ENCODE results near the gene ADRB2. TPM values are rescaled to one million over a fixed set of nuclear protein-coding genes. Genes with fewer than 3 reads are reported as not detected.
"Not testable (repeated sequence)": the region's sequence is repeated elsewhere in the genome, so short reads cannot be mapped to it uniquely, and the experiment has no call there.

The ADRB2 gene
- polyA plus RNA-seq, 6 donors from 2014 or later, result 1.9 to 5.1 (median 4.0) TPM

DNA sequence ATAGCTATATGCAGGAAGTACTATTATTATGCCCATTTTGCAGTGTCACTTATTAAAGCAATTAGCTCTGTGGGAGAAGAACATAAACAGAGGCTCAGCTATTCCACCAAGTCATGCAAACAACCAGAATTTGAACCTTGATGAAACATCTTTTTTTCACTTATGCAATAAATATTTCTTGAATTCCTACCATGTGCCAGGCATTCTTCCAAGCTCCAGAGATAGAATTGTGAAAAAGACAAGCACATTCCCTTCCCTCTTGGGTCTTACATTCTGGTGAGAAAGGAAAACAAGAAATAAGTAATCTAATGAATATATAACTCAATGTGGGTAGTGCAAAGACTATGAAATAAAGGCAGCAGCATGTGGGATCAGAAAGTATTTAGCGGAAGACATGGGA lies 32.1 kb upstream of the ADRB2 start:
- Mint-ChIP-seq H3K27me3 (no peaks in the 10 kb centered on the region), H3K27ac (peak overlapping the region in 1 of 6 donors; percentile 68), H3K9me3 (no peaks in the 10 kb centered on the region), H3K4me3 (peak overlapping the region in 4 of 8 donors; percentile 47 to 67 (median 56)), H3K36me3 (no peaks in the 10 kb centered on the region), H3K4me1 (peaks cover 19 to 37% (median 36%) of the 10 kb centered on the region in 3 donors)
- DNase-seq (no peak), ATAC-seq (ENCODE audit: low read depth in 2 of 2) (no peak)

DNA sequence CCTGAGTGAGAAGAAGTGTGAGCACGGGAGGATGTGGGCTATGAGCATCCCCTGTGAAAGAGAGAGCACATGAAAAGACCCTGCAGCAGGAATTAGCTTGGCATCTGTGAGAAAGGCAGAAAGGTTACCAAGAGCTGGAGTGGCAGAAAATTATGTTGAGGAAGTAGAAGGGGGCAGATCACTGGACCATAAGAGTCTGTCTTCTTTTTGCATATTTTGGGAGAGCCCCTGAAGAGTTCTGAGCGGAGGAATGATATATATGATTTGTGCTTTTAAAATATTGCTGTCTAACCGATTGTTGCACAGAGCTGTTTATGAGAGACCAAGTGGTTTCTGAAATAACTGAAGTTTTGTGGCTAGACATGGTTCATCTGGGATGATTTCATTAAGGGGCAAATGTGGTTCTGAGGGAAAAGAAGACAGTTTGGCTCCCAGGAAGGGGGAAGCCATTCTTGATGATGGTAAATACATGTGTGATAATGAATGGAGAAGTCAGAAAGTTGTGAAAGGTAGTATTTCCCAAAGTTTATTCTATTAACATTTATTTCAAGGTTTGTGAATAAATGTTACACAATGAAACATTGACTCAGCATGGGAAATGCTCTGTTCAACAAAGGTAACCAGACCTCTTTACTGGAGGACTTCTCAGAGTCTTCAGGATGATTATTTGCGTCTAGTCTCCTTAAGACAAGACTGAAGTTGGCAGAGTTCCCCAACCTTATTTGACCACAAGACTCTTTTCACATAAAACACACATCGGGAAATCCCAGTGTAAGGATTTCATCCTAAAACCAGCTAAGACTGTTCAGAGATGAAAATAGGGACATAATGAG lies 31.5 kb upstream of the ADRB2 start:
- peaks cover 19 to 43% (median 41%) of the 10 kb centered on the region in 3 donors for H3K4me1 Mint-ChIP-seq
- DNase-seq (peak; percentile 33), ATAC-seq (ENCODE audit: low read depth in 2 of 2) (peak; percentile 99)
- no peaks in the 10 kb centered on the region for H3K36me3 Mint-ChIP-seq
- H3K27ac Mint-ChIP-seq, result peak overlapping the region in 4 of 6 donors; percentile 39 to 68 (median 56)
- peak overlapping the region in 7 of 8 donors; percentile 22 to 67 (median 48) for H3K4me3 Mint-ChIP-seq
- no peaks in the 10 kb centered on the region for H3K27me3 Mint-ChIP-seq
- no peaks in the 10 kb centered on the region for H3K9me3 Mint-ChIP-seq

DNA sequence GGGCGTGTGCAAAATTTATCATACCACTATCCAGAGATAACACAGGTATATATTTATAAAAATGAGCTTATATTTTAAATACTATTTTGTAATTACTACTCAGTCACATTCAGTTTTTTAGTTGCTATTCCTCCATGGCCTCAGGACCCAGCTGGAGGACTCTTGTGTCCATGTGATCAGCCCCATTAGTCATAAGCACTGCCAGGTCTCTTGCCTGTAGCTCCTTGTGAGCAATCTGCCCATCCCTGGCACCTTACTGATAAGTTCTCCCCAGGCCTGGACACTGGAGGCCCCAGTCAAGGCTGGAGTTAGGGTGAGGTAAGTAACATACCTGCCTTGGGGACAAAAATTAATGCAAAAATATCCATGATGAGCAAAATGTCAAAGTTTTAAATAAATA lies 29.5 kb upstream of the ADRB2 start:
- ATAC-seq (ENCODE audit: low read depth in 2 of 2) (no peak), DNase-seq (no peak)
- no peaks in the 10 kb centered on the region for H3K27me3 Mint-ChIP-seq
- no peaks in the 10 kb centered on the region for H3K9me3 Mint-ChIP-seq
- H3K4me1 Mint-ChIP-seq, result peaks cover 19 to 51% (median 48%) of the 10 kb centered on the region in 3 donors
- no peaks in the 10 kb centered on the region for H3K36me3 Mint-ChIP-seq
- no peak overlapping the region for H3K4me3 Mint-ChIP-seq
- no peak overlapping the region for H3K27ac Mint-ChIP-seq

DNA sequence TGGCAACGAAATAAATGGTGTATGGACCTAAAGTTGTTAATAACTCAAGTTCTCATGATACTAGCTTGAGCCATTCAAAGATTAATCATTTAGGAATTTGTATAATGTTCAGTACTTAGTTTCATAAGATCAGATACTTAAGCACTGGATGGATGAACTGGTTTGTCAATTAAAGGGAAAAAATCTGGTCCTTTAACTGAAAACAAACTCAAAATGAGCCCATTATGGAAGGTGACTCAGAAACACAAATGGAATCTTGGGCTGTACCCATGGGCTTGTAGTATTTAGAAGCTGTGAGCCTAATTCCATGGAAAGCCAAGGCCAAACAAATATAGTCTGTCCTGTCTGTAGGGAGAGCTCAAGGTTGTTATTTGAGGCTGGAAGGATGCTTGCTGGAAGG lies 27.6 kb upstream of the ADRB2 start:
- DNase-seq (no peak), ATAC-seq (ENCODE audit: low read depth in 2 of 2) (no peak)
- no peak overlapping the region for H3K4me3 Mint-ChIP-seq
- H3K27me3 Mint-ChIP-seq, result no peaks in the 10 kb centered on the region
- H3K36me3 Mint-ChIP-seq, result no peaks in the 10 kb centered on the region
- no peak overlapping the region for H3K27ac Mint-ChIP-seq
- no peaks in the 10 kb centered on the region for H3K9me3 Mint-ChIP-seq
- peaks cover 14 to 38% (median 38%) of the 10 kb centered on the region in 3 donors for H3K4me1 Mint-ChIP-seq

DNA sequence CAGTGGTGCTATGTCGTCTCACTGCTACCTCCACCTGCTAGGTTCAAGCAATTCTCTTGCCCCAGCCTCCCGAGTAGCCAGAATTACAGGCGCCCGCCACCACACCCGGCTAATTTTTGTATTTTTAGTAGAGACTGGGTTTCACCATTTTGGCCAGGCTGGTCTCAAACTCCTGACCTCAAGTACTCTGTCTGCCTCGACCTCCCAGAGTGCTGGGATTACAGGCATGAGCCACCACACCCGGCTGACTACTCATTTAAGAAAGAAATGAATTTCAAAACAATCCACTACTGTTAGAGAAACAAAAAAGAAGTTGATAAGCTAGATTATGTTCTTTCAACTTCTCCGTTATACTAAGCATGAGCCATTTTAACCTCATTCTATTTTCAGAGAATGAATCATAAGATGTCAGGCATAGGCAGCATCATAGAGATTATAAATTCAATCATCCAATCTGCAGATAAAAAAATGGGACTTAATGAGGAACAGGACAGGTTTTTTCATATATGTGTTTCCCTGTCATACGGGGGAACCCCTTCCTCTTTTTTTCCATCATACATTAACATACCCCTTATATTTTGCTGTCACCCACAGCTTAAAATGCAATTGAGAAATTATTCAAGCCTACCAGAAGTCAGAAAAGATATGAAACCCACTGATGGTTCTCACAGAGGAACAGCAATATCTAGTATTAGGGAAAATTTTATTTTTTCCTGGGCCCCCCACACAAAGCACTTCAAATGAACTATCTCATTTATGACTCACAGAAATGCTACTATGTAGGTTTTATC lies 26.5 kb upstream of the ADRB2 start:
- DNase-seq (no peak), ATAC-seq (ENCODE audit: low read depth in 2 of 2) (peak in 1 of 2 donors; percentile 18)
- Mint-ChIP-seq H3K36me3 (no peaks in the 10 kb centered on the region), H3K27ac (peak overlapping the region in 2 of 6 donors; percentile 47 to 65), H3K9me3 (no peaks in the 10 kb centered on the region), H3K4me1 (peaks cover 2 to 37% (median 26%) of the 10 kb centered on the region in 3 donors), H3K4me3 (peak overlapping the region in 1 of 8 donors; percentile 61), H3K27me3 (no peaks in the 10 kb centered on the region)

DNA sequence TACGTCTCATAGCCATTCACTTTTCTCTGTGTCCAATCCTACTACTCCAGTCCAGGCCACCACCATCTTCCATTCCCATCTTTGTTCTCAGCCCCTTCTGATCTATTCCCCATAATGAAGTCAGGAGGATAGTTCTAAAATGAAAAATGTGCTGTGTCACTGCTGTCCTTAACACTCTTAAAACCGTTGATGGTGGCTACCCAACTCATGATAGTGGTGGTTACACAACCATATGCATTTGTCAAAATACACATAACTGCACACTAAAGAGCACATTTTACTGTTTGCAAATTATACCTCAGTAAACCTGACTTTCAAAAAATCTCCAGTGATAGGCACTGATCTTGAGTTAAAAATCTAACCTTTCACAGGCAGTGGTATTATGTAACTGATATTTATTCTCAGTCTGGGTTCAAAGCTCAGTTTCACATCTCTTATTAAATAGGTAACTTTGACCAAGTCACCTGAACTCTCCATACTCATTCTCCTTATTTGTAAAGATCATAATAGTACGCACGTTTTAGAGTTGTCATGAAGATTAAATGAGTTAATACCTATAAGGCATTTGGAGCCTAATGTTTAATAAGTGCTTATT lies 24.6 kb upstream of the ADRB2 start:
- DNase-seq (no peak), ATAC-seq (ENCODE audit: low read depth in 2 of 2) (no peak)
- peak overlapping the region in 1 of 6 donors; percentile 25 for H3K27ac Mint-ChIP-seq
- peaks cover 0 to 3% (median 0%) of the 10 kb centered on the region in 7 donors for H3K9me3 Mint-ChIP-seq
- H3K4me1 Mint-ChIP-seq, result peaks cover 17 to 45% (median 32%) of the 10 kb centered on the region in 3 donors
- H3K27me3 Mint-ChIP-seq, result no peaks in the 10 kb centered on the region
- H3K36me3 Mint-ChIP-seq, result no peaks in the 10 kb centered on the region
- no peak overlapping the region for H3K4me3 Mint-ChIP-seq

DNA sequence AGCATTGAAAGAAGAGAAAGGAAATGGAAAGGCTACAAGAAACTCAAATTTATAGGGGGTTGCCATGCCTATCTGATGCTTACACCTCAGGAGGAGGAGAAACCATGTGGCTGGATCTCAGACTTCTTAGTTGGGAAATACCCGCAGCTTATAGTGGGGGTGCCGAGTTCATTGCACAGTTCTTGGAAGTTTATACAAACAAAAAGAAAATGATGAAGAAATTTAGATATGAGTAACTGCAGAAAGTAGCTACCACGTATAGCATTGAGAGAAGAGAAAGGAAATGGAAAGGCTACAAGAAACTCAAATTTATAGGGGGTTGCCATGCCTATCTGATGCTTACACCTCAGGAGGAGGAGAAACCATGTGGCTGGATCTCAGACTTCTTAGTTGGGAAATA lies 23.0 kb upstream of the ADRB2 start:
- DNase-seq; H3K27me3 Mint-ChIP-seq; H3K9me3 Mint-ChIP-seq; H3K27ac Mint-ChIP-seq; H3K4me3 Mint-ChIP-seq; ATAC-seq (ENCODE audit: low read depth in 2 of 2); H3K36me3 Mint-ChIP-seq: not testable (repeated sequence)
- H3K4me1 Mint-ChIP-seq, result peaks cover 27 to 62% (median 49%) of the 10 kb centered on the region in 3 donors

DNA sequence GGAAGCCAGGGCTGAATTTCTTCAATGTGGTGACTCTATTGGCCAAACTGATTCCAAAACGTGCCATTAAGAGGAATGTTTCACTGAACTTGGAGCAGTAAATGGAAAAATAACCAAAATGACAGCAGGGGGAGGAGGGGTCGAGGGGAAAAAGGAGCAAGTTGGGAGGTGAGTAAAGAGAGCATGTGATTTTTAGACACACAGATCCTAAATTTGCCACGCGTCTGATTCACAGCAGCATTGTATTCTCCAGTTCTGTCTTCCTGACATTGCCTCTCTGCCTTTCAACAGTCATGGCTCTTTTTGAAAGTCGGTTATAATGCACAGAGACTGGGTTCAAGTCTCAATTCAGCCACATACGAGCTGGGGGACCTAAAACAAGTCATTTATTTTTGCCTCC lies 22.0 kb upstream of the ADRB2 start:
- Mint-ChIP-seq H3K4me1 (peaks cover 36 to 69% (median 58%) of the 10 kb centered on the region in 3 donors), H3K27ac (no peak overlapping the region), H3K9me3 (peaks cover 0 to 3% (median 0%) of the 10 kb centered on the region in 7 donors), H3K4me3 (no peak overlapping the region), H3K27me3 (no peaks in the 10 kb centered on the region), H3K36me3 (no peaks in the 10 kb centered on the region)
- no peak for DNase-seq
- ATAC-seq (ENCODE audit: low read depth in 2 of 2), result no peak

DNA sequence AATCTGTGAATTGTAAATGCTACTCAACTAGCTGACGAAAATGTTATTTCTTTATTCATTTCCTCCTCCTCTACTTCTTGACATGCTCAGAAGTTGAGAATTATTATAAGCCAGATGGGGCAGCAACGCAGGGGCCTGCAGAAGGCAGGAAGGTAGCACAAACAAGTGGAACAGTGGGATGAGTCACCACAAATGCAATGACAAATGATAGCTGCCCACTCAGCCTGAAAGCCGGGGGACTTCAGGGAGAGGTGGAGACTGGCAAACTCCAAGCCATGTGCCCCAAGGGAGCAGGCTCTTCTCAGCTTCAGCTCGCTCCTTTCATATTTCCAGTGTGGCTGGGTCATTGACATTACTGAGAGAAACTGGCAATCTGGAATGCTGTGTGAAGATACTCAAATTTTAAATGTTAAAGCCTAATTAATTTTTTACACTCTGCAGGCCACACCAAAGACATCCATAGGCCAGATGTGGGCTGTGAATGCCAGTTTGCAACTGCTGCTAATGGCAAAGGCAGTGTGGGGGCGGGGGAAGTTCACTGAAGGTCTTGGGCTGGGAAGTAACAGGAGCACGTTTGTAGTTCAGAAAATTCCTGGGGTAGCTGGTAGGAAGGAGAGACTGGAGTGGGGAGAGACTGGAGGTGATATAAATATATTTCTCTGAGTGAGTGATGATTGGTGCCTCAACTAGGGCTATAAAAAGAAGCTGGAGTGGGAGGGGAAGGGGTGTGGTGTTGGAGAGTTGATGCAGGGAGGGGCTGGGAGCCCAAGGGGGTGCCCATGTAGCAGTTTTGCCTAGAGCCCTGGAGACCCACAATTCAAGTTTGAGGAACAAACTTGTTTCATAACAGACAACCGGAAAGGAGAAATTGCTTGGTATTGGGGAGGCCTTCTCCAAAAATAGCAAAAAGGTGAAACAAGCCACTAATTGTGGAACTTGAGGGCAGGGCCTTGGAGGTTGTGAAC lies 20.8 kb upstream of the ADRB2 start:
- H3K27ac Mint-ChIP-seq, result peak overlapping the region; percentile 62 to 94 (median 80)
- ATAC-seq (ENCODE audit: low read depth in 2 of 2), result peak in 1 of 2 donors; percentile 17
- no peak for DNase-seq
- peak overlapping the region; percentile 46 to 84 (median 66) for H3K4me3 Mint-ChIP-seq
- no peaks in the 10 kb centered on the region for H3K27me3 Mint-ChIP-seq
- no peaks in the 10 kb centered on the region for H3K36me3 Mint-ChIP-seq
- peaks cover 0 to 3% (median 0%) of the 10 kb centered on the region in 7 donors for H3K9me3 Mint-ChIP-seq
- H3K4me1 Mint-ChIP-seq, result peaks cover 43 to 67% (median 57%) of the 10 kb centered on the region in 3 donors

DNA sequence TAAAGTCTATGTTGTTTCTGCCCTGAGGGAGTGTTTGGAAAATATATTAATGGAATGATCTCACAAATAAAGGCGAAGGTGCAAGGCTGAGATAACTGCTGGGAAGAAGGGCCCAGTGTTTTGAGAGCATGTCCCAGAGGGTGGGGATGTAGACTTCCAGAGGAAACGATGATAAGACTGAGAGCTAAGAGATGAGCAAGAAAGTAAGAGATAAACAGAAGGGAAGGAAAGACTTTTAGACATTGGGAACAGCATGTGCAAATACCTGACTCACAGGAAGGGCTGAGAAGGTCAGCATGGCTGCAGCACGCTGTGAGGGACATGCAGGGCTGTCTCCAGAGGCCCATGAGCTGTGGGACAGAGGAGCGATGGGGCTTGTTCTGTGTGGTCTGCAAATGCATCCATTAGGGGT lies 19.9 kb upstream of the ADRB2 start:
- peaks cover 51 to 72% (median 61%) of the 10 kb centered on the region in 3 donors for H3K4me1 Mint-ChIP-seq
- ATAC-seq (ENCODE audit: low read depth in 2 of 2) (no peak), DNase-seq (no peak)
- no peaks in the 10 kb centered on the region for H3K27me3 Mint-ChIP-seq
- peak overlapping the region in 3 of 6 donors; percentile 50 to 83 (median 65) for H3K27ac Mint-ChIP-seq
- H3K4me3 Mint-ChIP-seq, result peak overlapping the region in 7 of 8 donors; percentile 46 to 84 (median 66)
- H3K36me3 Mint-ChIP-seq, result no peaks in the 10 kb centered on the region
- peaks cover 0 to 3% (median 0%) of the 10 kb centered on the region in 7 donors for H3K9me3 Mint-ChIP-seq

DNA sequence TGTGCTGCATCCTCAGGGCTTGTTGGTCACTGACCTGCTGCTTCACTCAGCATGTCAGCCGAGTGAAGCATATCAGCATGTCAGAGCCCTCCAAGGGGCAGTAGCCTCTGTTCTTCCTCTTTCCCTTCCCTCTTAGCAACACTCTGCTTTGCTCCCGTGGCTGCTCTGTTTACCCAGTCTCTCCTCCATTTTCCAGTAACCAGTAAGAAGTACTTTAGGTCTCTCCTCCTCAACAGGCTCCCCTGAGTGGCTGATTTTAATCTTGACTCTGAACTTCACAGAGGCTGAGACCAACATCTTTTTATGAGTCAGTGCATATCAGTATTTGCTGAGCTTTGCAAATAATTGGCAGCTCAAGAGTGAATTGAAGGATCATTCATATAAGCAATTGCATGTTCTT lies 18.6 kb upstream of the ADRB2 start:
- peaks cover 0 to 3% (median 0%) of the 10 kb centered on the region in 7 donors for H3K9me3 Mint-ChIP-seq
- peaks cover 58 to 86% (median 69%) of the 10 kb centered on the region in 3 donors for H3K4me1 Mint-ChIP-seq
- DNase-seq, result no peak
- peak overlapping the region; percentile 6 to 97 (median 70) for H3K4me3 Mint-ChIP-seq
- H3K27me3 Mint-ChIP-seq, result no peaks in the 10 kb centered on the region
- H3K36me3 Mint-ChIP-seq, result no peaks in the 10 kb centered on the region
- no peak for ATAC-seq (ENCODE audit: low read depth in 2 of 2)
- H3K27ac Mint-ChIP-seq, result peak overlapping the region; percentile 19 to 99 (median 85)

DNA sequence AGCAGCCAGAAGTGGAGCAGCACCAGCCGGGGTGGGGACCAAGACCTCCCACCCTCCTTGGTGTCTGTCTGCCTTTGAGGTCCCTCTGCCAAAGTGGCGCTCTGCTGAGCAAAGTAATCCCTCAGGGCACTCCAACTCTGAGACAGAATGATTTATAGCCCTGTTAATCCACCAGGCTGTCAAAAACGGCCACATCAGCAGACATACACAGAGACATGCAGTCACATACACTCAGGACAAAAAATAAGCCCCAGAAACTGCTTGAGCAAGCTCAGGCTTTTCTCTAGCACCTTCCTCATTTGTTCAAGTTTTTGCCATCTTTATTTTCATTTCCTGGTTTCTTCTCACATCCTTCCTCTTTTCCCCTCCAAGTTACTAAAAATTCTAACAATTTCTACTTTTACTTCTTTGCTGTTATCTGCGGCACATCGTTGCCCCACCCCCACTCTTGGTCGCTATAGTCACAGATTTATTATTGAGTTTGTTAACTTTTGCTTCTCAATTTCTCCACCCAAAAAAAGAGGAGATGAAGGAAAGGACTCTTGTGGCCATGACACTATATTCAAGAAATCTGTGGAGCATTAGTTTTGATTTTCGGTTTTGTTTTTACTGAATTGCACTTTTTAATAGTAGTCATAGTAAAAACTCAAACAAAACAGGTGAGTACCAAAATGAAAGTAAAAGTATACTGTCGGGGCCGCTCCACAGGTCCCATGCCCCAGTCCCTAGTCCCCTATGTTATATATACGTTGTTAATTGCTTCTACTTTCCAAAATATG lies 17.4 kb upstream of the ADRB2 start:
- ATAC-seq (ENCODE audit: low read depth in 2 of 2), result peak; percentile 76 to 79
- peaks cover 0 to 3% (median 0%) of the 10 kb centered on the region in 7 donors for H3K9me3 Mint-ChIP-seq
- H3K36me3 Mint-ChIP-seq, result no peaks in the 10 kb centered on the region
- H3K4me3 Mint-ChIP-seq, result peak overlapping the region; percentile 68 to 97 (median 90)
- peak overlapping the region; percentile 87 to 99 (median 98) for H3K27ac Mint-ChIP-seq
- peak; percentile 87 for DNase-seq
- H3K27me3 Mint-ChIP-seq, result no peaks in the 10 kb centered on the region
- H3K4me1 Mint-ChIP-seq, result peaks cover 63 to 86% (median 69%) of the 10 kb centered on the region in 3 donors

Data from naive B cell (primary cell).